Ishikawa (cell line): Measurements from ENCODE around the gene TECTA.

Experiments
- CEBPB ChIP-seq: IDR thresholded peaks from 2 replicates; pipeline ENCODE4 v1.6.1; 2012
- CREB1 ChIP-seq: IDR thresholded peaks from 2 replicates; pipeline ENCODE4 v1.6.1; 2012; ENCODE audit warnings: low read depth
- EGR1 ChIP-seq: IDR thresholded peaks from 2 replicates; pipeline ENCODE4 v1.6.1; 2012
- EP300 ChIP-seq: IDR thresholded peaks from 2 replicates; pipeline ENCODE4 v1.6.1; 2012; ENCODE audit warnings: borderline replicate concordance
- FOXM1 ChIP-seq: IDR thresholded peaks from 2 replicates; pipeline ENCODE4 v1.6.1; 2012; ENCODE audit warnings: low read depth, borderline replicate concordance
- MAX ChIP-seq: IDR thresholded peaks from 2 replicates; pipeline ENCODE4 v1.6.1; 2012
- NFIC ChIP-seq: IDR thresholded peaks from 2 replicates; pipeline ENCODE4 v1.6.1; 2012
- RAD21 ChIP-seq: IDR thresholded peaks from 2 replicates; pipeline ENCODE4 v1.6.1; 2012; ENCODE audit warnings: low read depth
- REST ChIP-seq: IDR thresholded peaks from 2 replicates; pipeline ENCODE4 v1.6.1; 2012; ENCODE audit warnings: low read depth, mild to moderate bottlenecking
- TAF1 ChIP-seq: IDR thresholded peaks from 2 replicates; pipeline ENCODE4 v1.6.1; 2012; ENCODE audit warnings: low read depth, mild to moderate bottlenecking
- TCF12 ChIP-seq: IDR thresholded peaks from 2 replicates; pipeline ENCODE4 v1.6.1; 2012; ENCODE audit warnings: low read depth
- TEAD4 ChIP-seq: IDR thresholded peaks from 2 replicates; pipeline ENCODE4 v1.6.1; 2012
- USF1 ChIP-seq: IDR thresholded peaks from 2 replicates; pipeline ENCODE4 v1.6.1; 2012
- YY1 ChIP-seq: IDR thresholded peaks from 2 replicates; pipeline ENCODE4 v1.6.1; 2012; ENCODE audit warnings: low read depth
- ZBTB7A ChIP-seq: IDR thresholded peaks from 2 replicates; pipeline ENCODE4 v1.6.1; 2012; ENCODE audit warnings: low read depth

The TECTA gene

GRCh38 chr11:121151207-121151688, 50.2 kb downstream of the TECTA start:
- TF ChIP-seq MAX (no peak), YY1 (no peak), REST (no peak), TEAD4 (no peak), CREB1 (no peak), TAF1 (no peak), USF1 (no peak), RAD21 (no peak), TCF12 (no peak), EGR1 (no peak), ZBTB7A (no peak), CEBPB (no peak), EP300 (no peak), FOXM1 (no peak), NFIC (no peak)

GRCh38 chr11:121152764-121153163, 51.7 kb downstream of the TECTA start:
- TF ChIP-seq TAF1 (no peak), MAX (no peak), REST (no peak), FOXM1 (no peak), TCF12 (no peak)

GRCh38 chr11:121153472-121153871, 52.4 kb downstream of the TECTA start:
- no peak for TF ChIP-seq EGR1
- no peak for TF ChIP-seq CREB1
- TF ChIP-seq USF1, result no peak
- no peak for TF ChIP-seq TEAD4
- TF ChIP-seq TCF12, result no peak
- no peak for TF ChIP-seq FOXM1
- TF ChIP-seq YY1, result no peak
- TF ChIP-seq RAD21, result no peak
- TF ChIP-seq REST, result no peak
- TF ChIP-seq MAX, result no peak

- TF ChIP-seq EP300, result no peak
- no peak for TF ChIP-seq CREB1
- no peak for TF ChIP-seq USF1
- TF ChIP-seq REST, result no peak
- no peak for TF ChIP-seq EGR1
- TF ChIP-seq ZBTB7A, result no peak
Measured at GRCh38 chr11:121154486-121155314, 53.7 kb downstream of the TECTA start.
